Astrocyte of the hippocampus (primary cell): Measurements from ENCODE around the gene WNT1.

Experiments used
- DNase-seq: peaks from one replicate; pipeline ENCODE4 v3.0.0; 2011; ENCODE audit warnings: low read depth, low spot score

The WNT1 gene

GRCh38 chr12:49028666-49029275, 50.6 kb downstream of the WNT1 start:
- no peak for DNase-seq

DNA sequence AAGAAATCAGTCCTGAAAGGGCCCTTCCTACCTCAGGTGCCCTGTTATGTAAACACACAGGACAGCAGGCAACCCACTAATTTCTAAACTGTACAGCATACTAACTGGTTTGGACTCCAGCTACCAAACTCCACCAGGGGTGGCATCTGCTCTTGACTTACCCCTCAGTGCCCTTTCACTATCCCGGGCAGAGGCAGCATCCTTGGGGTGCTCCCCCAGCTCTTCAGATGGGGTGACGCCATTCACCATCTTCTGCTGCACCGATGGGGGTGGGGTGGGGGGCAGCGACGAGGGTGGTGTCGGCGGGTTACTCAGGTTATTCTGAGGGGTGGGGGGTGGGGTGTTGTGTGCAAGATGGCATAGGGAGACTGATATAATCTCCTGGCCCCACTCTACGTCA, 52.0 kb downstream of the WNT1 start:
- DNase-seq = no peak

GRCh38 chr12:49030714-49031572, 52.8 kb downstream of the WNT1 start:
- DNase-seq = no peak

- no peak for DNase-seq
Measured at GRCh38 chr12:49031573-49032161, 53.5 kb downstream of the WNT1 start.
